Esophagus (tissue), 2 donors: Measurements from ENCODE around the gene CRYL1. TPM values are rescaled to one million over a fixed set of nuclear protein-coding genes. Genes with fewer than 3 reads are reported as not detected.

ENCODE experiments used
- H3K27ac ChIP-seq, 2 donors: one replicate each; pipeline ENCODE4 v1.5.1; 2013; ENCODE audit warnings: low read depth in 2 of 2, mild to moderate bottlenecking in 2 of 2, inconsistent platforms in 1 of 2, low read length in 1 of 2, moderate library complexity in 1 of 2
- H3K27me3 ChIP-seq, 2 donors: one replicate each; pipeline ENCODE4 v1.6.1; 2013; ENCODE audit warnings: low read length in 2 of 2, control low read depth in 1 of 2, mild to moderate bottlenecking in 1 of 2; ENCODE audit not compliant: insufficient read depth in 2 of 2, control insufficient read depth in 1 of 2
- H3K36me3 ChIP-seq, 2 donors: one replicate each; pipeline ENCODE4 v1.6.1; 2013; ENCODE audit warnings: low read length in 1 of 2; ENCODE audit not compliant: control insufficient read depth in 2 of 2, insufficient read depth in 2 of 2
- H3K4me1 ChIP-seq, 2 donors: one replicate each; pipeline ENCODE4 v1.6.1; 2013; ENCODE audit warnings: low read length in 1 of 2; ENCODE audit not compliant: control insufficient read depth in 2 of 2, insufficient read depth in 2 of 2
- H3K4me3 ChIP-seq, 2 donors: one replicate each; pipeline ENCODE4 v1.5.1; 2013; ENCODE audit warnings: low read length in 2 of 2, mild to moderate bottlenecking in 2 of 2, low read depth in 1 of 2, moderate library complexity in 1 of 2
- H3K9me3 ChIP-seq, 2 donors: one replicate each; pipeline ENCODE4 v1.6.1; 2013; ENCODE audit warnings: mild to moderate bottlenecking in 2 of 2, low read depth in 1 of 2, low read length in 1 of 2, moderate library complexity in 1 of 2; ENCODE audit not compliant: control insufficient read depth in 2 of 2, insufficient read depth in 1 of 2
- WGBS, 2 donors: extraction: QIAGEN DNeasy Blood & Tissue Kit; methylation state at CpG; one replicate each; pipeline ENCODE4 v1.1.7; 2013; 5-methylcytosine and 5-hydroxymethylcytosine counted together
- polyA plus RNA-seq, 2 donors: library from polyadenylated mRNA; stranded (reverse); fragments of 200-250 nt; gene quantifications; one replicate each; pipeline ENCODE4 v1.2.3, GENCODE V29; 2013
- donor health status: healthy with polysubstance abuse.
- donor health status: Bipolar disorder and iron deficiency.

CRYL1 gene
- polyA plus RNA-seq, 2 donors, result 12.6 to 21.6 TPM

- H3K4me3 ChIP-seq, result no peak overlapping the region
- H3K27ac ChIP-seq, result no peak overlapping the region
- no peaks in the 10 kb centered on the region for H3K9me3 ChIP-seq
- H3K36me3 ChIP-seq, result no peaks in the 10 kb centered on the region
- no peaks in the 10 kb centered on the region for H3K27me3 ChIP-seq
- no peaks in the 10 kb centered on the region for H3K4me1 ChIP-seq
These were observed 11.3 kb upstream of the CRYL1 start for GRCh38 chr13:20536992-20537391.

- Histone ChIP-seq H3K27ac (no peak overlapping the region), H3K4me3 (no peak overlapping the region), H3K36me3 (no peaks in the 10 kb centered on the region), H3K27me3 (no peaks in the 10 kb centered on the region), H3K4me1 (no peaks in the 10 kb centered on the region), H3K9me3 (no peaks in the 10 kb centered on the region)
- WGBS, 2 donors, result 82 to 84% methylated on average over 10 of the region's 10 CpGs
These were observed 8.5 kb upstream of the CRYL1 start for GRCh38 chr13:20534038-20534608.

GRCh38 chr13:20528452-20528851, 2.8 kb upstream of the CRYL1 start:
- no peak overlapping the region for H3K4me3 ChIP-seq
- no peak overlapping the region for H3K27ac ChIP-seq
- H3K27me3 ChIP-seq, result no peaks in the 10 kb centered on the region
- peaks cover 0 to 3% of the 10 kb centered on the region in 2 donors for H3K4me1 ChIP-seq
- H3K36me3 ChIP-seq, result no peaks in the 10 kb centered on the region
- no peaks in the 10 kb centered on the region for H3K9me3 ChIP-seq
- WGBS, 2 donors, result 86 to 87% methylated on average over 2 of the region's 2 CpGs

- H3K4me3 ChIP-seq, result peak overlapping the region in 1 of 2 donors; percentile 82
- no peaks in the 10 kb centered on the region for H3K9me3 ChIP-seq
- WGBS, 2 donors, result 32 to 36% methylated on average over 6 of the region's 6 CpGs
- H3K36me3 ChIP-seq, result no peaks in the 10 kb centered on the region
- H3K4me1 ChIP-seq, result peaks cover 0 to 3% of the 10 kb centered on the region in 2 donors
- peak overlapping the region in 1 of 2 donors; percentile 43 for H3K27ac ChIP-seq
- no peaks in the 10 kb centered on the region for H3K27me3 ChIP-seq
These were observed 1.0 kb upstream of the CRYL1 start for GRCh38 chr13:20526664-20527063.

GRCh38 chr13:20525144-20525600, 485 bp downstream of the CRYL1 start:
- Histone ChIP-seq H3K4me1 (peaks cover 0 to 3% of the 10 kb centered on the region in 2 donors), H3K4me3 (peak overlapping the region; percentile 82 to 95), H3K9me3 (no peaks in the 10 kb centered on the region), H3K36me3 (no peaks in the 10 kb centered on the region), H3K27ac (peak overlapping the region in 1 of 2 donors; percentile 92), H3K27me3 (no peaks in the 10 kb centered on the region)
- WGBS, 2 donors, result 1% methylated on average over 37 of the region's 37 CpGs

GRCh38 chr13:20521364-20522115, 4.1 kb downstream of the CRYL1 start:
- H3K27me3 ChIP-seq, result no peaks in the 10 kb centered on the region
- peaks cover 0 to 3% of the 10 kb centered on the region in 2 donors for H3K36me3 ChIP-seq
- H3K9me3 ChIP-seq, result no peaks in the 10 kb centered on the region
- no peak overlapping the region for H3K4me3 ChIP-seq
- WGBS, 2 donors, result 90 to 93% methylated on average over 5 of the region's 5 CpGs
- H3K27ac ChIP-seq, result no peak overlapping the region
- H3K4me1 ChIP-seq, result no peaks in the 10 kb centered on the region

GRCh38 chr13:20519875-20520274, 5.8 kb downstream of the CRYL1 start:
- Histone ChIP-seq H3K27ac (no peak overlapping the region), H3K27me3 (no peaks in the 10 kb centered on the region), H3K4me1 (no peaks in the 10 kb centered on the region), H3K36me3 (peaks cover 0 to 3% of the 10 kb centered on the region in 2 donors), H3K4me3 (no peak overlapping the region), H3K9me3 (no peaks in the 10 kb centered on the region)
- WGBS, 2 donors, result 77 to 81% methylated on average over 1 of the region's 1 CpG

- H3K4me3 ChIP-seq, result no peak overlapping the region
- peaks cover 0 to 3% of the 10 kb centered on the region in 2 donors for H3K36me3 ChIP-seq
- no peaks in the 10 kb centered on the region for H3K27me3 ChIP-seq
- H3K9me3 ChIP-seq, result no peaks in the 10 kb centered on the region
- H3K27ac ChIP-seq, result no peak overlapping the region
- no peaks in the 10 kb centered on the region for H3K4me1 ChIP-seq
- WGBS, 2 donors, result 68 to 71% methylated on average over 7 of the region's 7 CpGs
These were observed 7.0 kb downstream of the CRYL1 start for GRCh38 chr13:20518660-20519100.

GRCh38 chr13:20514866-20515265, 10.8 kb downstream of the CRYL1 start:
- H3K4me1 ChIP-seq, result no peaks in the 10 kb centered on the region
- no peaks in the 10 kb centered on the region for H3K9me3 ChIP-seq
- H3K36me3 ChIP-seq, result peaks cover 3% of the 10 kb centered on the region in 2 donors
- no peaks in the 10 kb centered on the region for H3K27me3 ChIP-seq
- H3K4me3 ChIP-seq, result no peak overlapping the region
- 88 to 91% methylated on average over 2 of the region's 2 CpGs for WGBS, 2 donors
- H3K27ac ChIP-seq, result no peak overlapping the region
